AG04450 (cell line): Measurements from ENCODE around the gene ARFGEF3. TPM values are rescaled to one million over a fixed set of nuclear protein-coding genes. Genes with fewer than 3 reads are reported as not detected.

Source experiments
- CTCF ChIA-PET: fragments of 300-600, 350-600 bp; formaldehyde crosslinking; extraction: SDS; loops from one replicate; lab custom pipeline; 2022; ENCODE audit warnings: antibody characterized with exemption, inconsistent platforms; lab: Charles Lee
- POLR2A ChIA-PET: fragments of 350-600 bp; formaldehyde crosslinking; extraction: SDS; loops from one replicate; lab custom pipeline; 2021; ENCODE audit warnings: antibody characterized with exemption, inconsistent platforms; lab: Yijun Ruan, JAX
- DNase-seq: peaks from one replicate; pipeline ENCODE4 v3.0.0-alpha.2; 2011; ENCODE audit warnings: low read depth, low spot score
- H3K27ac ChIP-seq: one replicate; pipeline ENCODE4 v1.5.1; 2012; ENCODE audit warnings: low read depth, low read length, control low read depth
- H3K27me3 ChIP-seq: one replicate; pipeline ENCODE4 v1.6.0; 2012; ENCODE audit warnings: low read length; ENCODE audit not compliant: control insufficient read depth, insufficient read depth
- H3K4me3 ChIP-seq: 2 replicates; pipeline ENCODE4 v1.5.1; 2011; ENCODE audit warnings: mild to moderate bottlenecking, low read depth, low read length, control low read depth
- H3K9me3 ChIP-seq: 2 replicates; pipeline ENCODE4 v1.5.1; 2012; ENCODE audit warnings: low read length; ENCODE audit not compliant: control insufficient read depth, insufficient read depth
- polyA plus RNA-seq: library from polyadenylated mRNA; depleted of rRNA; stranded (reverse); fragments of >200 nt; gene quantifications from 2 replicates; pipeline ENCODE4 v1.2.3, GENCODE V29; 2011
- TF ChIP-seq, protein P1 (sequence below): IDR thresholded peaks from 2 replicates; pipeline ENCODE4 v1.5.1; 2011; ENCODE audit warnings: low read depth, low read length, control low read depth, inconsistent platforms

ARFGEF3 gene
- polyA plus RNA-seq, 1 experiment, result 0.02 TPM

DNA sequence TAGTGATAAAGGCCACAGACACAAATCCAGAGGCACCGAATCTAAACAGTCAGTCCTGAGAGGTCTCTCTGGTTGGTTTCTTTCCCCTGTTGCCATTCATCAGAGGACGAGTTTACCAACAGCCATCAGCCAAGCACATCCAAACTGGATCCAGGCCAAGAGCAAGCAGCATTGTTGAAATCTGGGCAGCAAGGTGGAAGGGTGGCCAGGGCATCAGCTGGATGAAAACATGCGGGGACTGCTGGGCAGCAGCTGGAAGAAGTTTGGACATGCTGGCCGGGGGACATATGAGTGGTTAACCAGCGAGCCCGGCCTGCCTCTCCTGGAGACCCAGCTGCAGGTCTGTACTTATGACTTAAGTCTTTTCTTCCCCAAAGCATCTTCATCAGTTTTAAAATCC, 216.1 kb downstream of the ARFGEF3 start, which contains the start of gene SMIM28:
Gene SMIM28 (plus strand): TSS at position 62 of the 400 bp plus-strand sequence. CDS start 168 bp downstream, at position 230.
- TF ChIP-seq, protein P1, sequence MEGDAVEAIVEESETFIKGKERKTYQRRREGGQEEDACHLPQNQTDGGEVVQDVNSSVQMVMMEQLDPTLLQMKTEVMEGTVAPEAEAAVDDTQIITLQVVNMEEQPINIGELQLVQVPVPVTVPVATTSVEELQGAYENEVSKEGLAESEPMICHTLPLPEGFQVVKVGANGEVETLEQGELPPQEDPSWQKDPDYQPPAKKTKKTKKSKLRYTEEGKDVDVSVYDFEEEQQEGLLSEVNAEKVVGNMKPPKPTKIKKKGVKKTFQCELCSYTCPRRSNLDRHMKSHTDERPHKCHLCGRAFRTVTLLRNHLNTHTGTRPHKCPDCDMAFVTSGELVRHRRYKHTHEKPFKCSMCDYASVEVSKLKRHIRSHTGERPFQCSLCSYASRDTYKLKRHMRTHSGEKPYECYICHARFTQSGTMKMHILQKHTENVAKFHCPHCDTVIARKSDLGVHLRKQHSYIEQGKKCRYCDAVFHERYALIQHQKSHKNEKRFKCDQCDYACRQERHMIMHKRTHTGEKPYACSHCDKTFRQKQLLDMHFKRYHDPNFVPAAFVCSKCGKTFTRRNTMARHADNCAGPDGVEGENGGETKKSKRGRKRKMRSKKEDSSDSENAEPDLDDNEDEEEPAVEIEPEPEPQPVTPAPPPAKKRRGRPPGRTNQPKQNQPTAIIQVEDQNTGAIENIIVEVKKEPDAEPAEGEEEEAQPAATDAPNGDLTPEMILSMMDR, result no peak
- CTCF ChIA-PET, result no interaction called here
- no peak within 1 kb of the TSS for H3K27ac ChIP-seq
- POLR2A ChIA-PET, result no interaction called here
- H3K27me3 ChIP-seq, result peaks cover 7% of the 10 kb centered on the region
- H3K4me3 ChIP-seq, result no peak within 1 kb of the TSS
- H3K9me3 ChIP-seq, result no peaks in the 10 kb centered on the region; the same call in 1 of the 2 replicates
- DNase-seq, result no peak

DNA sequence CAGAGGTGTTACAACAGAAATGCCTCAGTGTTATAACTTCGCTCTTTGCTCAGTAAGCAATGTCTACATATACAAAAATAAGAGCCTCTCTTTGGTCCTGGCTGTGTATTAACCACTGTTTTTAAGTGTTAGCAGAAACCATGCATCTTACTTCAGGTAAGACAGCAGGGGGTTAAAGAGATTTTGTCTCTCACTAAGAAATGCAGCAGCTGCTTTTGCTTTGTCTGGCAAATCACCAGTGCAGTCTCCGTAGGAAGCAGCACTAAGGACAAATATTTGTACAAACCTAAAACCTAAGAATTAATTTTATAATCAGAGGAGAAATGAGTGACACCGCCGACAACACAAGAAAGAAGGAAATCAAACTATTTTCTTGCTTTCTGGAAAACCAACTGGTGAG, 216.7 kb downstream of the ARFGEF3 start:
- ChIA-PET POLR2A (no interaction called here), CTCF (no interaction called here)
- Histone ChIP-seq H3K27me3 (peaks cover 7% of the 10 kb centered on the region), H3K4me3 (no peak overlapping the region), H3K27ac (no peak overlapping the region), H3K9me3 (no peaks in the 10 kb centered on the region; the same call in 1 of the 2 replicates)
- TF ChIP-seq, protein P1, result no peak
- DNase-seq, result no peak

DNA sequence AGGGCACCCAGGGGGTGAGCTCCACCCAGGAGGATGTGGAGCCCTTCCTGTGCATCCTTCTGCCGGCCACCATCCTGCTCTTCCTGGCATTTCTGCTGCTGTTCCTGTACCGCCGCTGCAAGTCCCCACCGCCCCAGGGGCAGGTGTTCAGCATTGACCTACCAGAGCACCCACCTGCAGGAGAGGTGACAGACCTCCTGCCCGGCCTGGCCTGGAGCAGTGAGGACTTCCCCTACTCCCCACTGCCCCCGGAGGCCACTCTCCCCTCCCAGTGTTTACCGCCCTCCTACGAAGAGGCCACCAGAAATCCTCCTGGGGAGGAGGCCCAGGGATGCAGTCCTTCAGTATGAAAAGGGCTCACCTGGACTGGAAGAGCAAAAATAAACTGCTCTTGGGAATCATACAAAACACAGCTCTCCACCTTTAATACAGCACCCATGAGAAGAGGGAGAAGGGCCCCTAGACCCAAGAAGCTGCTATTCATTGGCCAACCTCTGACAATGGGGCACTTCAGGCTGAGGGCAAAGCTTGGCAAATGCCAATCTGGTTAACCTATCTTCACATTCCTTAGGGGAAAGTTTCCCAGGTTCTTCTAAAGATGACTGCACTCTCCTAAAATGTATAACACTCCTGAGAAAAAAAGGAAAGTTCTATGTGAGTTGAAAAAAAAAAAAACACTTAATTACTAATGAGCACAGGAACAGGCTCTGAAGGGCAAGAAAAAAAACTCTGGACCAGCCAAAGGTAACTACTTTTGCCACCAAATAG, 220.9 kb downstream of the ARFGEF3 start:
- peaks cover 4% of the 10 kb centered on the region for H3K27me3 ChIP-seq
- TF ChIP-seq, protein P1, result no peak
- no peaks in the 10 kb centered on the region; the same call in 1 of the 2 replicates for H3K9me3 ChIP-seq
- POLR2A ChIA-PET, result no interaction called here
- H3K27ac ChIP-seq, result no peak overlapping the region
- CTCF ChIA-PET, result no interaction called here
- H3K4me3 ChIP-seq, result no peak overlapping the region
- DNase-seq, result no peak

DNA sequence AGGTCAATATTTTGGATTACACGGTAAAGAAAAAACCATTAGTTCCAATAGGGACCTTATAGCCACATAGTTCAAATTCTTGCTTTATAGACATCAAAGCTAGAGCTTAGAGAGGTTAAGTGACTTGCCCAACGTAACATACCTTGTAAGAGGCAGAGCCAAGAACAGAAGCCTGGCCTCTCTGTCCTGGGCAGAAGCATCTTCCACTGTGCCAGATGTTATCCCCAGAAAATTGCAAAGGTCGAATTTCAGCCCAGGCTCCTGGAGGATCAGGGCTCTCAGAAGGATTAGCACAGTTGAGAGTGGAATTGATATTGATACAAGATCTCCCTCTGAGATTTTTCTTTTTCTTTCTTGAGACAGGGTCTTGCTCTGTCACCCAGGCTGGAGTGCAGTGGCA, 222.0 kb downstream of the ARFGEF3 start:
- Histone ChIP-seq H3K9me3 (no peaks in the 10 kb centered on the region; the same call in 1 of the 2 replicates), H3K27me3 (no peaks in the 10 kb centered on the region), H3K27ac (no peak overlapping the region), H3K4me3 (no peak overlapping the region)
- no peak for DNase-seq
- ChIA-PET POLR2A (no interaction called here), CTCF (no interaction called here)
- TF ChIP-seq, protein P1, result no peak

GRCh38 chr6:138386897-138387296, 225.2 kb downstream of the ARFGEF3 start:
- ChIA-PET CTCF (no interaction called here), POLR2A (no interaction called here)
- H3K27me3 ChIP-seq, result no peaks in the 10 kb centered on the region
- no peak overlapping the region for H3K4me3 ChIP-seq
- H3K9me3 ChIP-seq, result no peaks in the 10 kb centered on the region; the same call in 1 of the 2 replicates
- TF ChIP-seq, protein P1, result no peak
- H3K27ac ChIP-seq, result no peak overlapping the region
- no peak for DNase-seq
